Prostate gland (tissue), 2 donors: ENCODE measurements around the gene ASPN.

Experiments
- POLR2A ChIP-seq: fragments of 450-650 bp; IDR thresholded peaks from one replicate; pipeline ENCODE4 v1.6.1; 2016; ENCODE audit warnings: antibody characterized with exemption, mild to moderate bottlenecking
- POLR2AphosphoS5 ChIP-seq: sonication (generic); formaldehyde crosslinking; IDR thresholded peaks from one replicate; pipeline ENCODE4 v1.6.1; 2017; ENCODE audit warnings: antibody characterized with exemption
- TF ChIP-seq, protein P1 (sequence below), 4 experiments: fragments of 200-600 bp in 2 of 4; fragments of 450-650 bp in 2 of 4; sonication (generic) in 2 of 4; IDR thresholded peaks; 1 replicate in 3 of 4; 2 replicates in 1 of 4; pipeline ENCODE4 v1.5.1; 2016 to 2019; ENCODE audit warnings: antibody characterized with exemption in 4 of 4, mild to moderate bottlenecking in 2 of 4, moderate library complexity in 2 of 4

DNA sequence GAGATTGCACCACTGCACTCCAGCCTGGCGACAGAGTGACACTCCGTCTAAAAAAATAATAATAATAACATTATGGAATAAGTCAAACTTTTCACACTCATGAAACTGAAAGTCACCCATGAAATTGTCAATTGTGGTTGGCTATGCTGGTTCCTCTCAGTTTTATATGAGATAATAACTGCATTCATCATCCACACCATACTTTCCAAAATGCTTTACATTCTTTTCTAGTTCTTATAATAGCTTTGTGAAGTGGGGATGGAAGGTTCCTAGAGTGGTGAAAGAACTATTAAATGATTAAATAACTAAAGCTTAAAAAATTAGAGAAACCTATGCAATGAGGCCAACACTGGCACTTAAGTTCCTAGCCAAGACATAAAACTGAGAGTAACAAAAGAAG lies 12.6 kb upstream of the ASPN start:
- TF ChIP-seq, protein P1, sequence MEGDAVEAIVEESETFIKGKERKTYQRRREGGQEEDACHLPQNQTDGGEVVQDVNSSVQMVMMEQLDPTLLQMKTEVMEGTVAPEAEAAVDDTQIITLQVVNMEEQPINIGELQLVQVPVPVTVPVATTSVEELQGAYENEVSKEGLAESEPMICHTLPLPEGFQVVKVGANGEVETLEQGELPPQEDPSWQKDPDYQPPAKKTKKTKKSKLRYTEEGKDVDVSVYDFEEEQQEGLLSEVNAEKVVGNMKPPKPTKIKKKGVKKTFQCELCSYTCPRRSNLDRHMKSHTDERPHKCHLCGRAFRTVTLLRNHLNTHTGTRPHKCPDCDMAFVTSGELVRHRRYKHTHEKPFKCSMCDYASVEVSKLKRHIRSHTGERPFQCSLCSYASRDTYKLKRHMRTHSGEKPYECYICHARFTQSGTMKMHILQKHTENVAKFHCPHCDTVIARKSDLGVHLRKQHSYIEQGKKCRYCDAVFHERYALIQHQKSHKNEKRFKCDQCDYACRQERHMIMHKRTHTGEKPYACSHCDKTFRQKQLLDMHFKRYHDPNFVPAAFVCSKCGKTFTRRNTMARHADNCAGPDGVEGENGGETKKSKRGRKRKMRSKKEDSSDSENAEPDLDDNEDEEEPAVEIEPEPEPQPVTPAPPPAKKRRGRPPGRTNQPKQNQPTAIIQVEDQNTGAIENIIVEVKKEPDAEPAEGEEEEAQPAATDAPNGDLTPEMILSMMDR (IDR thresholded peaks at IDR 0.05): no peak
- no peak for TF ChIP-seq POLR2AphosphoS5
- TF ChIP-seq POLR2A: no peak
